Neural cell (in vitro differentiated cells): ENCODE results near the gene MCM9. TPM values are rescaled to one million over a fixed set of nuclear protein-coding genes. Genes with fewer than 3 reads are reported as not detected.

Source experiments
- H2AFZ ChIP-seq: fragments of 200-600, 300-800 bp; sonication (generic), shearing (Covaris generic); 2 replicates; pipeline ENCODE4 v1.6.0; 2014; ENCODE audit warnings: low read depth, mild to moderate bottlenecking, antibody characterized with exemption, low read length, moderate library complexity
- H3F3A ChIP-seq: fragments of 200-600 bp; shearing (Covaris generic); 2 replicates; pipeline ENCODE4 v1.6.1; 2016; ENCODE audit warnings: mild to moderate bottlenecking, moderate library complexity, mixed read lengths, antibody characterized with exemption, low read length; ENCODE audit not compliant: insufficient read depth, poor library complexity, severe bottlenecking
- H3K27ac ChIP-seq: fragments of 200-600, 300-800 bp; sonication (generic), shearing (Covaris generic); 2 replicates; pipeline ENCODE4 v1.5.1; 2014; ENCODE audit warnings: mild to moderate bottlenecking, low read length, moderate library complexity
- H3K27me3 ChIP-seq: fragments of 300-800, 200-600 bp; sonication (generic), shearing (Covaris generic); 2 replicates; pipeline ENCODE4 v1.6.0; 2014; ENCODE audit warnings: mild to moderate bottlenecking, low read depth, low read length, moderate library complexity; ENCODE audit not compliant: insufficient read depth
- H3K36me3 ChIP-seq: fragments of 300-800, 200-600 bp; sonication (generic), shearing (Covaris generic); 2 replicates; pipeline ENCODE4 v1.5.1; 2014; ENCODE audit warnings: mild to moderate bottlenecking, antibody characterized with exemption, low read length, moderate library complexity; ENCODE audit not compliant: insufficient read depth
- H3K4me2 ChIP-seq: fragments of 300-800, 200-600 bp; sonication (generic), shearing (Covaris generic); 2 replicates; pipeline ENCODE4 v1.6.0; 2014; ENCODE audit warnings: mild to moderate bottlenecking, low read length
- H3K4me3 ChIP-seq: fragments of 300-800, 200-600 bp; sonication (generic), shearing (Covaris generic); 2 replicates; pipeline ENCODE4 v1.5.1; 2014; ENCODE audit warnings: mild to moderate bottlenecking, low read length, moderate library complexity
- H3K79me2 ChIP-seq: fragments of 200-600 bp; shearing (Covaris generic); replicated peaks from 2 replicates; pipeline ENCODE4 v1.6.0; 2014; ENCODE audit warnings: mild to moderate bottlenecking, low read length, moderate library complexity; ENCODE audit not compliant: insufficient read depth
- H3K9ac ChIP-seq: fragments of 300-800, 200-600 bp; sonication (generic), shearing (Covaris generic); 2 replicates; pipeline ENCODE4 v1.6.1; 2016; ENCODE audit warnings: mild to moderate bottlenecking, low read length, mixed read lengths
- H3K9me2 ChIP-seq: fragments of 200-600 bp; shearing (Covaris generic); 2 replicates; pipeline ENCODE4 v1.6.1; 2016; ENCODE audit warnings: mild to moderate bottlenecking, low read length, mixed read lengths; ENCODE audit not compliant: insufficient read depth
- H3K9me3 ChIP-seq: fragments of 200-600, 300-800 bp; sonication (generic), shearing (Covaris generic); 2 replicates; pipeline ENCODE4 v1.6.1; 2016; ENCODE audit warnings: mild to moderate bottlenecking, mixed run types, low read length, moderate library complexity, mixed read lengths
- H4K20me1 ChIP-seq: fragments of 200-600 bp; shearing (Covaris generic); 2 replicates; pipeline ENCODE4 v1.6.1; 2016; ENCODE audit warnings: mild to moderate bottlenecking, mixed run types; ENCODE audit not compliant: insufficient read depth
- EP300 ChIP-seq: fragments of 450-650 bp; conservative IDR thresholded peaks from 2 replicates; pipeline ENCODE4 v1.6.1; 2014; ENCODE audit warnings: antibody characterized with exemption, mild to moderate bottlenecking, moderate library complexity; ENCODE audit not compliant: poor library complexity, severe bottlenecking
- EZH2 ChIP-seq: fragments of 200-600, 300-800 bp; shearing (Covaris generic), sonication (generic); IDR thresholded peaks from 2 replicates; pipeline ENCODE4 v1.6.1; 2014; ENCODE audit warnings: antibody characterized with exemption, low read length, borderline replicate concordance, mild to moderate bottlenecking; ENCODE audit not compliant: insufficient read depth, poor library complexity, severe bottlenecking
- MXI1 ChIP-seq: fragments of 450-650 bp; conservative IDR thresholded peaks from 2 replicates; pipeline ENCODE4 v1.6.1; 2014; ENCODE audit warnings: antibody characterized with exemption, mild to moderate bottlenecking; ENCODE audit not compliant: poor library complexity, severe bottlenecking
- POLR2AphosphoS5 ChIP-seq: IDR thresholded peaks from 2 replicates; pipeline ENCODE4 v1.6.1; 2012
- RAD21 ChIP-seq: fragments of 450-650 bp; conservative IDR thresholded peaks from 2 replicates; pipeline ENCODE4 v1.6.1; 2014; ENCODE audit warnings: antibody characterized with exemption, mild to moderate bottlenecking, moderate library complexity
- SMC3 ChIP-seq: fragments of 450-650 bp; conservative IDR thresholded peaks from 2 replicates; pipeline ENCODE4 v1.6.1; 2014; ENCODE audit warnings: antibody characterized with exemption, mild to moderate bottlenecking, moderate library complexity; ENCODE audit not compliant: poor library complexity
- TAF1 ChIP-seq: IDR thresholded peaks from 2 replicates; pipeline ENCODE4 v1.6.1; 2012; ENCODE audit warnings: low read depth
- polyA plus RNA-seq: library from polyadenylated mRNA; depleted of rRNA; stranded (reverse); fragments of >200 nt; gene quantifications from 2 replicates; pipeline ENCODE4 v1.2.3, GENCODE V29; 2014
- TF ChIP-seq, protein P1 (sequence below): IDR thresholded peaks from 2 replicates; pipeline ENCODE4 v1.6.1; 2012; ENCODE audit warnings: borderline replicate concordance
- TF ChIP-seq, protein P2 (sequence below): fragments of 450-650 bp; IDR thresholded peaks from 2 replicates; pipeline ENCODE4 v1.5.1; 2014; ENCODE audit warnings: antibody characterized with exemption, mild to moderate bottlenecking, moderate library complexity; ENCODE audit not compliant: poor library complexity, severe bottlenecking

The MCM9 gene
- polyA plus RNA-seq, 1 donor from 2014 or later: 7.8 TPM

DNA sequence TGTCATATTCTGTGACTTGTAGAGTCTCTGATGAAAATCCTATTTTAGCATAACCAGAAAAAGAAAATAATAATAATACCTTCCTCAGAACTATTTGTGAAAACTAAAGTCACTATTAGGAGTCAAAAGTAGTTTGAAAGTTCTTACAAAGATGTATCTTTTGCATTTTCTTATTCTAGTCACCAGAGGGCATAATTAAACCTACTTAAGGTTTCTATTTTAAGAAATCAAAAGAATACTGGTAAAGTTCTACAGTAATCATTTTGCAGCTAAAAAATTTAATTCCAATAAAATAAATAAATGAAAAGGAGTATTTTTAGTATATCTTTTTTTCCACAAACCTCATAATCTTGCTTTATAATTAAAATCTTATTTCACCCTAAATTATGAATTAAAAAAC, 28.0 kb upstream of the MCM9 start:
- Histone ChIP-seq H4K20me1 (no peaks in the 10 kb centered on the region), H3K4me3 (no peak overlapping the region), H3K27me3 (no peaks in the 10 kb centered on the region), H3K9me2 (no peaks in the 10 kb centered on the region), H3K9ac (no peak overlapping the region), H3F3A (no peaks in the 10 kb centered on the region), H3K36me3 (no peaks in the 10 kb centered on the region), H3K79me2 (no peaks in the 10 kb centered on the region), H3K4me2 (no peak overlapping the region), H3K27ac (no peak overlapping the region), H3K9me3 (no peaks in the 10 kb centered on the region), H2AFZ (no peak overlapping the region)
- TF ChIP-seq SMC3 (no peak), MXI1 (no peak), EP300 (no peak), TAF1 (no peak), POLR2AphosphoS5 (no peak), EZH2 (no peak), RAD21 (no peak)
- TF ChIP-seq, protein P1, sequence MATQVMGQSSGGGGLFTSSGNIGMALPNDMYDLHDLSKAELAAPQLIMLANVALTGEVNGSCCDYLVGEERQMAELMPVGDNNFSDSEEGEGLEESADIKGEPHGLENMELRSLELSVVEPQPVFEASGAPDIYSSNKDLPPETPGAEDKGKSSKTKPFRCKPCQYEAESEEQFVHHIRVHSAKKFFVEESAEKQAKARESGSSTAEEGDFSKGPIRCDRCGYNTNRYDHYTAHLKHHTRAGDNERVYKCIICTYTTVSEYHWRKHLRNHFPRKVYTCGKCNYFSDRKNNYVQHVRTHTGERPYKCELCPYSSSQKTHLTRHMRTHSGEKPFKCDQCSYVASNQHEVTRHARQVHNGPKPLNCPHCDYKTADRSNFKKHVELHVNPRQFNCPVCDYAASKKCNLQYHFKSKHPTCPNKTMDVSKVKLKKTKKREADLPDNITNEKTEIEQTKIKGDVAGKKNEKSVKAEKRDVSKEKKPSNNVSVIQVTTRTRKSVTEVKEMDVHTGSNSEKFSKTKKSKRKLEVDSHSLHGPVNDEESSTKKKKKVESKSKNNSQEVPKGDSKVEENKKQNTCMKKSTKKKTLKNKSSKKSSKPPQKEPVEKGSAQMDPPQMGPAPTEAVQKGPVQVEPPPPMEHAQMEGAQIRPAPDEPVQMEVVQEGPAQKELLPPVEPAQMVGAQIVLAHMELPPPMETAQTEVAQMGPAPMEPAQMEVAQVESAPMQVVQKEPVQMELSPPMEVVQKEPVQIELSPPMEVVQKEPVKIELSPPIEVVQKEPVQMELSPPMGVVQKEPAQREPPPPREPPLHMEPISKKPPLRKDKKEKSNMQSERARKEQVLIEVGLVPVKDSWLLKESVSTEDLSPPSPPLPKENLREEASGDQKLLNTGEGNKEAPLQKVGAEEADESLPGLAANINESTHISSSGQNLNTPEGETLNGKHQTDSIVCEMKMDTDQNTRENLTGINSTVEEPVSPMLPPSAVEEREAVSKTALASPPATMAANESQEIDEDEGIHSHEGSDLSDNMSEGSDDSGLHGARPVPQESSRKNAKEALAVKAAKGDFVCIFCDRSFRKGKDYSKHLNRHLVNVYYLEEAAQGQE: no peak
- TF ChIP-seq, protein P2, sequence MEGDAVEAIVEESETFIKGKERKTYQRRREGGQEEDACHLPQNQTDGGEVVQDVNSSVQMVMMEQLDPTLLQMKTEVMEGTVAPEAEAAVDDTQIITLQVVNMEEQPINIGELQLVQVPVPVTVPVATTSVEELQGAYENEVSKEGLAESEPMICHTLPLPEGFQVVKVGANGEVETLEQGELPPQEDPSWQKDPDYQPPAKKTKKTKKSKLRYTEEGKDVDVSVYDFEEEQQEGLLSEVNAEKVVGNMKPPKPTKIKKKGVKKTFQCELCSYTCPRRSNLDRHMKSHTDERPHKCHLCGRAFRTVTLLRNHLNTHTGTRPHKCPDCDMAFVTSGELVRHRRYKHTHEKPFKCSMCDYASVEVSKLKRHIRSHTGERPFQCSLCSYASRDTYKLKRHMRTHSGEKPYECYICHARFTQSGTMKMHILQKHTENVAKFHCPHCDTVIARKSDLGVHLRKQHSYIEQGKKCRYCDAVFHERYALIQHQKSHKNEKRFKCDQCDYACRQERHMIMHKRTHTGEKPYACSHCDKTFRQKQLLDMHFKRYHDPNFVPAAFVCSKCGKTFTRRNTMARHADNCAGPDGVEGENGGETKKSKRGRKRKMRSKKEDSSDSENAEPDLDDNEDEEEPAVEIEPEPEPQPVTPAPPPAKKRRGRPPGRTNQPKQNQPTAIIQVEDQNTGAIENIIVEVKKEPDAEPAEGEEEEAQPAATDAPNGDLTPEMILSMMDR: no peak

DNA sequence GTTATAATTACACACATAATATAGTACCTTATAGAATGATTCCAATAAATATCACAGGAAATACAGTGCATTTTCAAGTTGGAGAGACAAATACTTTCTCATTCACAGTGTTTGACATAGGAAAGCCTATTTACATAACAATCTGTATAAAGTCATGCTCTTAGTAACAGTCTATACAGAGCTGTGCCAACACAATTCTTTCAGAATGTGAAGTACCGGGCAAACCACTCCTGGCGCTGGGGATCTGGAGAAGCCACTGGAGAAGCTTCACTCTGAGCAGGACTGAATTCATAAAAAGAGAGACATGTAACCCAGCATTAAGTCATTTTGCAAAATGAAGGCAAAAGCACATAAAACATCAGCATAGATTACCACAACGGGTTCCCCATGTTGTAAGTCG, 24.9 kb upstream of the MCM9 start:
- TF ChIP-seq EZH2 (no peak), EP300 (no peak), POLR2AphosphoS5 (no peak), SMC3 (no peak), RAD21 (no peak), TAF1 (no peak), MXI1 (no peak)
- TF ChIP-seq, protein P1: no peak
- TF ChIP-seq, protein P2: no peak
- no peaks in the 10 kb centered on the region for H3K36me3 ChIP-seq
- H4K20me1 ChIP-seq: no peaks in the 10 kb centered on the region
- no peaks in the 10 kb centered on the region for H3K9me3 ChIP-seq
- no peak overlapping the region for H3K4me3 ChIP-seq
- H3F3A ChIP-seq: no peaks in the 10 kb centered on the region
- H3K27ac ChIP-seq: no peak overlapping the region
- H3K4me2 ChIP-seq: no peak overlapping the region
- no peaks in the 10 kb centered on the region for H3K9me2 ChIP-seq
- H3K27me3 ChIP-seq: no peaks in the 10 kb centered on the region
- H3K79me2 ChIP-seq: no peaks in the 10 kb centered on the region
- H3K9ac ChIP-seq: no peak overlapping the region
- H2AFZ ChIP-seq: no peak overlapping the region
